Measurements from ENCODE around the gene ARG2.
A peak's percentile ranks its signal among the peaks of the same experiment; 100 is the strongest.

ARG2 gene

GRCh38 chr14:67619446-67620216 lies at the start of gene ARG2:
Gene ARG2, plus strand, starts transcription at chr14:67619920. Its CDS starts 58 bp downstream, at chr14:67619978.
- peak; percentile 36 for DNase-seq (ENCODE audit: low read depth)

- no peak for DNase-seq (ENCODE audit: low read depth)
These were observed 49.3 kb upstream of the ARG2 start for GRCh38 chr14:67570453-67570852.

- DNase-seq (ENCODE audit: low read depth) = peak; percentile 11
These were observed 48.3 kb upstream of the ARG2 start for GRCh38 chr14:67571275-67571990.

- no peak for DNase-seq (ENCODE audit: low read depth)
These were observed 47.8 kb upstream of the ARG2 start for GRCh38 chr14:67571991-67572323.

- no peak for DNase-seq (ENCODE audit: low read depth)
These were observed 47.1 kb upstream of the ARG2 start for GRCh38 chr14:67572608-67573007.

- no peak for DNase-seq (ENCODE audit: low read depth)
These were observed 46.3 kb upstream of the ARG2 start for GRCh38 chr14:67573228-67574010.

- no peak for DNase-seq (ENCODE audit: low read depth)
These were observed 45.6 kb upstream of the ARG2 start for GRCh38 chr14:67574156-67574555.

- DNase-seq (ENCODE audit: low read depth) = no peak
These were observed 44.9 kb upstream of the ARG2 start for GRCh38 chr14:67574806-67575205.

GRCh38 chr14:67575684-67576083 lies 44.0 kb upstream of the ARG2 start:
- DNase-seq (ENCODE audit: low read depth) = no peak

GRCh38 chr14:67576216-67576955 lies 43.3 kb upstream of the ARG2 start:
- DNase-seq (ENCODE audit: low read depth) = no peak

- DNase-seq (ENCODE audit: low read depth) = no peak
These were observed 42.4 kb upstream of the ARG2 start for GRCh38 chr14:67577181-67577808.

- DNase-seq (ENCODE audit: low read depth) = no peak
These were observed 41.6 kb upstream of the ARG2 start for GRCh38 chr14:67577909-67578749.

GRCh38 chr14:67579040-67579439 lies 40.7 kb upstream of the ARG2 start:
- no peak for DNase-seq (ENCODE audit: low read depth)

GRCh38 chr14:67579636-67580035 lies 40.1 kb upstream of the ARG2 start:
- DNase-seq (ENCODE audit: low read depth) = no peak

- DNase-seq (ENCODE audit: low read depth) = no peak
These were observed 39.2 kb upstream of the ARG2 start for GRCh38 chr14:67580336-67581171.

- no peak for DNase-seq (ENCODE audit: low read depth)
These were observed 38.1 kb upstream of the ARG2 start for GRCh38 chr14:67581643-67582042.

GRCh38 chr14:67582061-67582460 lies 37.7 kb upstream of the ARG2 start:
- no peak for DNase-seq (ENCODE audit: low read depth)

GRCh38 chr14:67583711-67584644 lies 35.7 kb upstream of the ARG2 start:
- DNase-seq (ENCODE audit: low read depth) = no peak

- DNase-seq (ENCODE audit: low read depth) = no peak
These were observed 34.7 kb upstream of the ARG2 start for GRCh38 chr14:67584978-67585377.
